A673 (cell line): ENCODE data around the gene TRIM66.

Experiments used
- EZH2 ChIP-seq: fragments of 200-600 bp; sonication (generic); IDR thresholded peaks from 2 replicates; pipeline ENCODE4 v1.6.1; 2017; ENCODE audit warnings: borderline replicate concordance, low read depth, mild to moderate bottlenecking, mixed read lengths, antibody characterized with exemption, low read length; ENCODE audit not compliant: poor library complexity, severe bottlenecking
- TF ChIP-seq, protein P1 (sequence below): fragments of 300-800, 200-600 bp; sonication (generic); conservative IDR thresholded peaks from 2 replicates; pipeline ENCODE4 v1.5.1; 2017; ENCODE audit warnings: low read depth, mild to moderate bottlenecking, antibody characterized with exemption, low read length, moderate library complexity, mixed read lengths

DNA sequence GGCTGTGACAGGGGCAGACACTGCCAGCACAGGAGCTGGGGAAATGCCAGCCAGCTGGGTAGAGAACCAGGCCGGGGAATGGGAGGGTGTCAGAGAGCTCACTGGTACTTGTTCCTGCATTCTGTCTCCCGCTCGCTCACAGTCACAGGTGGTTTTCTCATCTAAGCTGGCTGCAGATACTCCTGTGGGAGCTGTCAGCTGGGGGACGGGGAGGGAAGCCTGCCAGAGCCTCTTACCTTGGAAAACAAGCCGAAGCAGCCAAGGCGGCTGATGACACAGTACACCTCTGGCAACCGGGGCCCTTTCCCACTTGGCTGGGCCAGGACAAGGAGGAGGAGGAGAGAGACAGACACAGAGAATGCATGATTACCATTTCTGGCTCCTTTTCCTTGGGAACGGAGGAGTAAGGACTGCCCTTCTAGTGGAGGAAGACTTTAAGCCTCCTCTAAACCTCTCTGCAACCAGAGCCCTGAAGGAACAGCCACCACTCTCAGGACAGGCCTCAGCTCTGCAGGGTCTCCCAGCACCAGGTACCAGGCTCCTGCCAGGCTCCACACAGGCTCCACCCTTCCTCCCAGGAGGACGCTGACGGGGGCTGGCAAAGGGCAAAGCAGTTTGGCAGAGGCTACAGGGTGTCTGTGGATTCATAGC, 25.2 kb upstream of the TRIM66 start:
- TF ChIP-seq, protein P1, sequence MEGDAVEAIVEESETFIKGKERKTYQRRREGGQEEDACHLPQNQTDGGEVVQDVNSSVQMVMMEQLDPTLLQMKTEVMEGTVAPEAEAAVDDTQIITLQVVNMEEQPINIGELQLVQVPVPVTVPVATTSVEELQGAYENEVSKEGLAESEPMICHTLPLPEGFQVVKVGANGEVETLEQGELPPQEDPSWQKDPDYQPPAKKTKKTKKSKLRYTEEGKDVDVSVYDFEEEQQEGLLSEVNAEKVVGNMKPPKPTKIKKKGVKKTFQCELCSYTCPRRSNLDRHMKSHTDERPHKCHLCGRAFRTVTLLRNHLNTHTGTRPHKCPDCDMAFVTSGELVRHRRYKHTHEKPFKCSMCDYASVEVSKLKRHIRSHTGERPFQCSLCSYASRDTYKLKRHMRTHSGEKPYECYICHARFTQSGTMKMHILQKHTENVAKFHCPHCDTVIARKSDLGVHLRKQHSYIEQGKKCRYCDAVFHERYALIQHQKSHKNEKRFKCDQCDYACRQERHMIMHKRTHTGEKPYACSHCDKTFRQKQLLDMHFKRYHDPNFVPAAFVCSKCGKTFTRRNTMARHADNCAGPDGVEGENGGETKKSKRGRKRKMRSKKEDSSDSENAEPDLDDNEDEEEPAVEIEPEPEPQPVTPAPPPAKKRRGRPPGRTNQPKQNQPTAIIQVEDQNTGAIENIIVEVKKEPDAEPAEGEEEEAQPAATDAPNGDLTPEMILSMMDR: no peak
- TF ChIP-seq EZH2: no peak
